HepG2 (cell line): Measurements from ENCODE around the gene WDR73. TPM values are rescaled to one million over a fixed set of nuclear protein-coding genes. Genes with fewer than 3 reads are reported as not detected.
A peak's percentile ranks its signal among the peaks of the same experiment; 100 is the strongest.

Experiments used
- ATAC-seq: fragments of 200-7000 bp; cut with Tn5 transposase; 3 replicates; pipeline ENCODE4 v1.9.1; 2020; ENCODE audit warnings: mild to moderate bottlenecking, moderate library complexity
- BruUV-seq: library from RNA; stranded (reverse); fragments of 400-500 nt; replicated peaks from 2 replicates; lab custom pipeline; 2021; lab: Mats Ljungman, UMichigan
- CTCF ChIA-PET: fragments of 300-600 bp; formaldehyde crosslinking; extraction: SDS; loops from one replicate; lab custom pipeline; 2021; ENCODE audit warnings: low total read pairs, inconsistent platforms, low intra/inter-chr PET ratio; lab: Yijun Ruan, JAX
- POLR2A ChIA-PET: fragments of 350-600 bp; sonication (Branson Sonifier 250); formaldehyde crosslinking; loops from one replicate; lab custom pipeline; 2020; ENCODE audit warnings: antibody characterized with exemption, inconsistent platforms; lab: Yijun Ruan, JAX
- DNase-seq: peaks from one replicate; pipeline ENCODE4 v3.0.0-alpha.2; 2015; ENCODE audit warnings: low spot score
- FAIRE-seq: peaks from 3 replicates; lab custom pipeline; 2011; peaks lifted over from hg19 to GRCh38; lab: Jason Lieb, UNC
- H2AFZ ChIP-seq: one replicate; pipeline ENCODE4 v1.6.1; 2011; ENCODE audit warnings: low read length, inconsistent platforms
- H3K27ac ChIP-seq: fragments of 300-600 bp; 3 replicates; pipeline ENCODE4 v1.8.0; 2011; ENCODE audit warnings: mixed run types, mild to moderate bottlenecking, mixed read lengths, low read length, inconsistent platforms; ENCODE audit not compliant: insufficient read depth; ENCODE audit errors: extremely low read length
- H3K27me3 ChIP-seq, 2 experiments: fragments of 200-600 bp in 1 of 2; 2 replicates in 1 of 2; 3 replicates in 1 of 2; pipeline versions ENCODE4 v1.6.0 to v1.8.0; 2011; ENCODE audit warnings: low read length in 2 of 2, mild to moderate bottlenecking in 2 of 2, moderate library complexity in 2 of 2, inconsistent platforms in 1 of 2; ENCODE audit not compliant: insufficient read depth in 2 of 2, control insufficient read depth in 1 of 2
- H3K36me3 ChIP-seq, 2 experiments: fragments of 200-600 bp in 1 of 2; replicated peaks in 1 of 2; 2 replicates in 1 of 2; 3 replicates in 1 of 2; pipeline versions ENCODE4 v1.5.1 to v1.8.0; 2011; ENCODE audit warnings: low read length in 2 of 2, inconsistent platforms in 1 of 2; ENCODE audit not compliant: insufficient read depth in 2 of 2, control insufficient read depth in 1 of 2
- H3K4me1 ChIP-seq: 2 replicates; pipeline ENCODE4 v1.5.1; 2012; ENCODE audit warnings: low read length, inconsistent platforms; ENCODE audit not compliant: insufficient read depth
- H3K4me2 ChIP-seq: 2 replicates; pipeline ENCODE4 v1.6.0; 2011; ENCODE audit warnings: low read depth, low read length, inconsistent platforms
- H3K4me3 ChIP-seq, 3 experiments: fragments of 200-600 bp in 1 of 3; sonication (generic), shearing (Covaris generic) in 1 of 3; replicated peaks in 1 of 3; 2 replicates each; pipeline ENCODE4 v1.5.1; 2011 to 2016; ENCODE audit warnings: low read length in 3 of 3, inconsistent platforms in 2 of 3, low read depth in 2 of 3, mild to moderate bottlenecking in 2 of 3, control low read depth in 1 of 3, mixed read lengths in 1 of 3; ENCODE audit not compliant: insufficient read depth in 1 of 3
- H3K79me2 ChIP-seq: one replicate; pipeline ENCODE4 v1.6.1; 2011; ENCODE audit warnings: low read length, inconsistent platforms; ENCODE audit not compliant: insufficient read depth
- H3K9ac ChIP-seq: 2 replicates; pipeline ENCODE4 v1.6.0; 2011; ENCODE audit warnings: mild to moderate bottlenecking, low read depth, low read length, inconsistent platforms; ENCODE audit not compliant: insufficient read depth
- H3K9me3 ChIP-seq: 2 replicates; pipeline ENCODE4 v1.5.1; 2012; ENCODE audit warnings: mild to moderate bottlenecking, low read length
- H4K20me1 ChIP-seq: 2 replicates; pipeline ENCODE4 v1.6.0; 2011; ENCODE audit warnings: inconsistent platforms, mild to moderate bottlenecking, low read length, moderate library complexity; ENCODE audit not compliant: insufficient read depth
- CBX5 ChIP-seq: sonication (generic); formaldehyde crosslinking; IDR thresholded peaks from 2 replicates; pipeline ENCODE4 v1.4.0; 2020; ENCODE audit warnings: missing genetic modification reagents, borderline replicate concordance
- RERE ChIP-seq: IDR thresholded peaks from 2 replicates; pipeline ENCODE4 v1.6.1; 2016; ENCODE audit warnings: low read depth, missing genetic modification reagents, missing compliant biosample characterization
- WGBS: methylation state at CpG from one replicate; pipeline ENCODE4 v1.1.6; 2017; ENCODE audit warnings: low lambda C conversion rate; 5-methylcytosine and 5-hydroxymethylcytosine counted together
- in situ Hi-C: cut with HindIII; loops from 2 replicates; pipeline ENCODE4 v1.10.0; 2017; ENCODE audit warnings: low pct_unique_long_range_greater_than_20kb; ENCODE audit not compliant: extremely low pct_ligation_motif_present
- intact Hi-C: fragments of 100-400 bp; cut with micrococcal nuclease; formaldehyde crosslinking; loops from one replicate; pipeline ENCODE4 v1.10.0; 2022; ENCODE audit not compliant: unreplicated experiment
- polyA plus RNA-seq, 8 experiments: library from polyadenylated mRNA; depleted of rRNA in 3 of 8; stranded (reverse) in 7 of 8; unstranded in 1 of 8; fragments of >200 nt; fragmentation: Illumina TruSeq in 4 of 8; extraction: Trizol in 4 of 8; gene quantifications; 2 replicates each; pipeline versions ENCODE4 v1.2.1 to v1.2.3, GENCODE V29; 2011 to 2016; ENCODE audit warnings: low read depth in 4 of 8, missing spikeins in 1 of 8, mixed read lengths in 1 of 8; ENCODE audit not compliant: insufficient read depth in 1 of 8
- total RNA-seq, 5 experiments: library from RNA; depleted of rRNA; stranded (reverse); fragments of >200 nt; fragmentation: Illumina TruSeq; extraction: Trizol; gene quantifications; 2 replicates each; pipeline ENCODE4 v1.2.3, GENCODE V29; 2016; ENCODE audit warnings: low read depth in 1 of 5
- TF ChIP-seq, protein P1 (sequence below): sonication (generic); formaldehyde crosslinking; IDR thresholded peaks from 2 replicates; pipeline ENCODE4 v1.8.0; 2023; ENCODE audit warnings: mild to moderate bottlenecking, missing genetic modification reagents

The WDR73 gene
- total and polyA plus RNA-seq, 2 of the 13 experiments (the other 11 are each of a cell fraction or from before 2014, with no cell fraction given), result 20.0 to 35.5 TPM

DNA sequence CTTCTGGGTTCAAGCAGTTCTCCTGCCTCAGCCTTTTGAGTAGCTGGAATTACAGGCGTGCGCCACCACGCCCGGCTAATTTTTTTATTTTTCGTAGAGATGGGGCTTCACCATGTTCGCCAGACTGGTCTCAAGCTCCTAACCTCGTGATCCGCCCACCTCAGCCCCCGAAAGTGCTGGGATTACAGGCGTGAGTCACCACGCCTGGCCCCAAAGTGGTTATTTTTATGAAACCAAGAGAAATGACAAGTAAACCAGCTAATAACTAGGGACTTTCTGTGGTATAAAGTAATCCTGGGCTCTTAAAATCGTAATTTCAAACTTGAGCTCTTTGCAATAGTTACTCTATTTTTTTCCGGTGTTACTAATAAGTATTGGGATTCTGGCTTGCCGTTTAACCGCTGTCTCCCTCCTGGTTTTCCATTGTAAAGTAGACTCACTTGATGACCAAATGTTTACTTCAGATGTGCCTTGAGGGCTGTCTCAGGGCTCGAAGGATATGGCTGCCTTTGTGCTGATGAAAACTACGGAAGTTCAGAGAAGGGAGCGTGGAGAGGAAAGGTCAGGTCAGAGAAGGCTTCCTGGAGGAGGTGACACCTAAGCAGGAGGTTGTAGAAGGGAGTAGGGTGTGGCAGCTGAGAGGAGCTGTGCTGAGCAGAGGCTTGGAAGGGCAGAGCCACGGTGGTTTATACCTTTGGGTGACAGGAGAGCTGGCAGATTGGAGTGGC lies 49.1 kb downstream of the WDR73 start:
- H3K4me3 ChIP-seq, result peak overlapping the region in 1 of 3 experiments; percentile 18; a peak in 1 of 6 replicates
- H3K4me1 ChIP-seq, result peaks cover 83% of the 10 kb centered on the region
- intact Hi-C loops, result no loop called here
- DNase-seq (no peak), ATAC-seq (no peak)
- POLR2A ChIA-PET, result interaction anchor here (0.8 to 7.1 kb wide), 7 partner anchors 20 to 112 kb away, joined by 3 to 94 read pairs (median 5); partner anchors contain the start of genes SEC11A and WDR73
- H3K27ac ChIP-seq, result peak overlapping the region; percentile 87
- no peak overlapping the region for H2AFZ ChIP-seq
- WGBS, result 95% methylated on average over 19 of the region's 19 CpGs
- peak overlapping the region; percentile 80; the same call in 1 of the 2 replicates for H3K4me2 ChIP-seq
- no peaks in the 10 kb centered on the region; a peak in 1 of 5 replicates for H3K27me3 ChIP-seq
- no peaks in the 10 kb centered on the region for H3K9me3 ChIP-seq
- H3K36me3 ChIP-seq, result peaks cover 5 to 15% of the 10 kb centered on the region in 2 experiments
- H4K20me1 ChIP-seq, result no peaks in the 10 kb centered on the region
- CTCF ChIA-PET, result no interaction called here
- no TSS peak for BruUV-seq
- TF ChIP-seq RERE (CRISPR knock-in tag), result no peak
- TF ChIP-seq, protein P1, sequence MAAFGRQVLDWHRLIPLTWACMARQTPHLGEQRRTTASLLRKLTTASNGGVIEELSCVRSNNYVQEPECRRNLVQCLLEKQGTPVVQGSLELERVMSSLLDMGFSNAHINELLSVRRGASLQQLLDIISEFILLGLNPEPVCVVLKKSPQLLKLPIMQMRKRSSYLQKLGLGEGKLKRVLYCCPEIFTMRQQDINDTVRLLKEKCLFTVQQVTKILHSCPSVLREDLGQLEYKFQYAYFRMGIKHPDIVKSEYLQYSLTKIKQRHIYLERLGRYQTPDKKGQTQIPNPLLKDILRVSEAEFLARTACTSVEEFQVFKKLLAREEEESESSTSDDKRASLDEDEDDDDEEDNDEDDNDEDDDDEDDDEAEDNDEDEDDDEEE (CRISPR knock-in tag), result 0 out of 2 replicates have a peak, but pooled peaks have one; percentile 30
- no peak for TF ChIP-seq CBX5 (CRISPR knock-in tag)
- TF ChIP-seq, all 625 proteins: peak for 1
- no peak for FAIRE-seq
- peak overlapping the region; percentile 21; the same call in 1 of the 2 replicates for H3K9ac ChIP-seq
- in situ Hi-C loops, result no loop called here
- H3K79me2 ChIP-seq, result peaks cover 64% of the 10 kb centered on the region
